NCI-H146 treated with DMSO at 0.1 percent for 48 hours (cell line): Measurements from ENCODE around the gene TLNRD1.
"Not testable (repeated sequence)": the region's sequence is repeated elsewhere in the genome, so short reads cannot be mapped to it uniquely, and the experiment has no call there.

ENCODE experiments used
- DNase-seq: peaks from one replicate; lab custom pipeline; 2025; ENCODE audit not compliant: unreplicated experiment; lab: John Stamatoyannopoulos, UW

The TLNRD1 gene

DNA sequence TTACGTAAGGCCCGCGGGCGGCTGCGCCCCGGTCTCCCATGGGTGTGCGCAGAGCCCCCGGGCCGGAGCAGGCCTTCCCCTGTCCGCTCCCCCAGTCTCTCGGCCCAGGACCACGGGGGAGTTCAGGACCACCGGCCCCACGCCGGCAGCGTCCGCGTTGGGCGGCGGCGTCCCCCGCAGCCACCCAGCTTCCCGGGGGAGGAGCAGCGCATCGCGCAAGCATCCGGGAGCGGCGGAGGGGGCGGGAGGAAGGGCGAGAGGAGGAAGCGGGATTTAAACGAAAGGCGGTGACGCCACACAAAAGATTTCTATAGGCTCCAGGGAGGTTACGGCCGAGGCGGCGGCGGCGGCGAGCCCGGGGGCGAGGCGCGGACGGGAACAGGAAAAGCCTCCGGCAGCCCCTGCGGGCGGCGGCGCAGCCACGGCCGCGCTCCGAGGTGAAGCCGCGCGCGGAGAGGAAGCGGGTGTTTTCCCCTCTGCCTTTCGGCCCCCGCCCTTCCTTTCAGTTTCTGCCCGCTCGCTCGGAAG, at the start of gene TLNRD1:
TLNRD1 (plus strand) TSS at position 300 of the 528 bp plus-strand sequence. CDS start 1,349 bp downstream, outside the sequence.
- DNase-seq = peak; percentile 60

- no peak for DNase-seq
Measured at GRCh38 chr15:80951941-80952340, 48.8 kb upstream of the TLNRD1 start.

- DNase-seq = no peak
Measured at GRCh38 chr15:80953001-80953952, 47.4 kb upstream of the TLNRD1 start.

DNA sequence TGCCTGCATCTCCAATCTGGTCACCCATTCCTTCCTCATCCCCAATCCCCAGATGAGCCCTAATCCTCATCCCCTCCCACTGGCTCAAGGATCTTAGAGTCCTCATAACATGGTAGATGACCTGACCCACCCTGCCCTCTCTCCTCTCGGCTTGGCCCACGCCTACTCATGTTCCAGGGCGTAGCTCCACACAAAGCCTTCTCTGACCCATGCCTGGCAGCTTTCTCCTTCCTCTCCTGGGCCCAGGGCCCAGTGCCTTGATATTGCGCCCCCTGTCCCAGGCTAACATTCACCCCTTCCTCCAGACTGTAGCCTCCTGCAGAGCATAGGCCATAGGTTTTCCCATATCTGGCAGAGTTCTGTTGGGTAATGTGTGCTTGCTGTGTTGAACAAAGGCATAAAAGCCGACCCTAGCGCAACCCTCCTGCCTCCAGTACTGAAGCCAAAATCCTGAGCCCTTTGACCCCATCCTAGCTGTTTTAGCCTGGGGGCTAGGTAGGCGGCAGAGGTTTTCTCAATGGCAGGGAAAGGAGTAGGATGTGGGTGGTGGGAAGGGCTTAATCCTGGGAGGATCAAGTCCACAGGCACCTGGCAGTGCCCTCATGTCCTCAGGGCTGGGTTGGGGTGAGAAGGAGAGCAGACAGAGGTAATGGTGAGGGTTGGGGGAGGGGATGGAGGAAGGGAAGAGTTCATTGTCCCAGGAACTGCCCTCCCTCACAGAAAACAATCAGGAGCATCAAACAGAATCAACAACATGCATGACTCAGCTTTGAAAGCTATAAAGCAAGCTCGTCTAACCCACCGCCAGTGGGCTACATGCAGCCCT, 46.6 kb upstream of the TLNRD1 start:
- DNase-seq = no peak

- not testable (repeated sequence) for DNase-seq
Measured at GRCh38 chr15:80955571-80956452, 44.9 kb upstream of the TLNRD1 start.

- no peak for DNase-seq
Measured at GRCh38 chr15:80957556-80957955, 43.2 kb upstream of the TLNRD1 start.

GRCh38 chr15:80957976-80958375, 42.7 kb upstream of the TLNRD1 start:
- DNase-seq = no peak

DNA sequence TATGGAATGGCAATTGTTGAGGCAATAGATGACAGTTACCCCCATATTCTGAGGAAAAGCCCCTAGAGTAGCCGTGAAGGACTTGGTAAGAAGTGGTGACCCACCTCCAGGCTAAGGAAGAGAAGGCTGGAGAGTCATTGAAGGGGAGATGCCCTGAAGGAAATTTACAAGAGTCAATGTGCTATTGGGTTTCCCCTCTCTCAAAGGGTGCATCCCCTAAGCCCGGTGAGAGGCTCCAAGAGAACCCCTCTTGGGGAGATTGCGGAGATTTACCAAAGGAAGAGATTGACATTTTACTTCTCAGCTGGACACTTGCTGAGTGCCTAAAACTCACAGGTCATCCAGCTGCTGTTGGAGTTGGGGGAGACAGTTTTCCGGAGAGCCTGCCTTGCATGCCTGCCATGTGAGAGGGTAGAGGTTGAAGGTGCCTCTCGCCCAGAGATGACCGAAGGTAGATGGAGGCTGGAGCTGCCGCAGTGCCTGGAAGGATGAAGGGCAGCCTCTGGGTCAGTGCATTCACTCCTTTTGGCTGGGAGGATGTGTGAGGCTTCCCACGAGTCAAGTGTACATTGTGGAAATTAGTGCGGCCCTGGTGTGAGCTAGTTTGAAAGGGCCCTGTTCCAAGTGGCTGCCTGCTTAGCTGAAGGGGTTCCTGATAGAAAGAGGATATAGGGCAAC, 41.8 kb upstream of the TLNRD1 start:
- DNase-seq = no peak

DNA sequence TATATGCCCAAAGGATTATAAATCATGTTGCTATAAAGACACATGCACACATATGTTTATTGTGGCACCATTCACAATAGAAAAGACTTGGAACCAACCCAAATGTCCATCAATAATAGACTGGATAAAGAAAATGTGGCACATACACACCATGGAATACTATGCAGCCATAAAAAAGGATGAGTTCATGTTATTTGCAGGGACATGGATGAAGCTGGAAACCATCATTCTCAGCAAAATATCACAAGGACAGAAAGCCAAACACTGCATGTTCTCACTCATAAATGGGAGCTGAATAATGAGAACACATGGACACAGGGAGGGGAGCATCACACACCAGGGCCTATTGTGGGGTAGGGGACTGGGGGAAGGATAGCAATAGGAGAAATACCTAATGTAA, 35.3 kb upstream of the TLNRD1 start:
- not testable (repeated sequence) for DNase-seq

DNA sequence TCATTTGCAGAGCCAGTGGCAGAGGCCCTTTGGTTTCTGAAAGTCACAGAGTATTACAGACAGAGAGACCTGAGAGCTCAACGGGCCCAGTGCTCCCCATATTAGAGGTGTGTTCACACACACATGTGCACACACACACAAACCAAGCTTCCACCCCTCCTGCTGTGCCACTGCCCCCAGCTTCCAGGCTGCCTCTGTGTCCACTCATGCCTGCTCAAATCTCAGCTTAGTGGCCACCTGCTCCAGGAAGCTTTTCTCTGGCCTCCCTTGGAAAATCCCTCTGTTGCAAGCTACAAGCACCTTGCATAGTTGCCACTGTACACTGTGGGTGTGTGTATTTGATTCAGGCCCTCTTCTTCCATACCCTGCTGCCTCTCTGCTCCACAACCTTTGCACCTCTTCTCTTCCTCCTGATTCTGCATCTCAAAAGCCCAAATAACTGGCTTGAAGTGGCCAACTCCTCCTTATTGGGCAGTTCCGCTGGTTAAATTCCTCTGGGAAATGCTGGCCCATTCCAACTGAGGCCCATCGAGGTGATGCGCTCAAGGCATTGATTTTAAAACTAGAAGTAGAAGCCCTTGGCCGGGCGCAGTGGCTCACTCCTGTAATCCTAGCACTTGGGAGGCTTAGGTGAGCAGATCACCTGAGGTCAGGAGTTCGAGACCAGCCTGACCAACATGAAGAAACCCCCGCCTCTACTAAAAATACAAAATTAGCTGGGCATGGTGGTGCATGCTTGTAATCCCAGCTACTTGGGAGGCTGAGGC, 34.1 kb upstream of the TLNRD1 start:
- no peak for DNase-seq

GRCh38 chr15:80967451-80967850, 33.3 kb upstream of the TLNRD1 start:
- no peak for DNase-seq

DNA sequence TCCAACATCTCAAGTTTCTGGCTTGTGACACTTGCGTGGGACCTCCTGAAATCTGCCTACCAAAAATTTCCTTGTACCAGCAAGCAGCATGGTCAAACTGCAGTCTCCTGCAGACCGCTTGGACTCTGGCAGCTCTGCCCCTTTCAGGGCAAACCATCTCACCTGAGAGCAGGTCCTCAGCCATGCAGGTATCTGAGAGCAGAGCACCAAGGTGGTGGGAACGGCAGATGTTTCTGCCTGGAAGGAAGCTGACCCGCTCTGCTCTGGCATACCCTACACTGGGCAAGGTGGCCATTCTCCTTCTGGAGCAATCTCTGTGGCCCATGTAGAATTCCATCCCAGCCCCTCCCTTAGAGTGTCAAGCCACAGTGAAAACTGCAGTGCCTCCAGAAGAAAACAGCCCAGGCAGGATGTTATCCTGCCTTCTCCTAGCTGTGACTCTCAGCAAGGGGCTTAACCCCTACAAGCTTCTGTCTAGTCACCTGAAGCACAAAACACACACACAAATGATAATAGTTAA, 32.7 kb upstream of the TLNRD1 start:
- no peak for DNase-seq

DNA sequence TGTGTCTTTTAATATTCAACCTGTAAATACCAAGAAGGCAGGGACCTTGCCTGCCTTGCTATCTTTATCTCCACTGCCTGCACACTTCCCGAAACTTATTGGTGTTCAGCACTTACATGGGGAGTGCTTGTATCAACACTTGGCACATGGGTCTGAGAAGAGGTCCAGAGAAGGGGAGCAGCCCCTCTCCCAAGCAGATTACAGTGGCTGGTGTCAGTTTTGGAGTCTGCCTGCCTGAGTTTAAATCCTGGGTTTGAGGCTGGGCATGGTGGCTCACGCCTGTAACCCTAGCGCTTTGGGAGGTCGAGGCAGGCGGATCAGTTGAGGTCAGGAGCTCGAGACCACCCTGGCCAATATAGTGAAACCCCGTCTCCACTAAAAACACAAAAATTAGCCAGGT, 31.4 kb upstream of the TLNRD1 start:
- no peak for DNase-seq

- DNase-seq = peak; percentile 26
Measured at GRCh38 chr15:80970018-80970657, 30.6 kb upstream of the TLNRD1 start.

DNA sequence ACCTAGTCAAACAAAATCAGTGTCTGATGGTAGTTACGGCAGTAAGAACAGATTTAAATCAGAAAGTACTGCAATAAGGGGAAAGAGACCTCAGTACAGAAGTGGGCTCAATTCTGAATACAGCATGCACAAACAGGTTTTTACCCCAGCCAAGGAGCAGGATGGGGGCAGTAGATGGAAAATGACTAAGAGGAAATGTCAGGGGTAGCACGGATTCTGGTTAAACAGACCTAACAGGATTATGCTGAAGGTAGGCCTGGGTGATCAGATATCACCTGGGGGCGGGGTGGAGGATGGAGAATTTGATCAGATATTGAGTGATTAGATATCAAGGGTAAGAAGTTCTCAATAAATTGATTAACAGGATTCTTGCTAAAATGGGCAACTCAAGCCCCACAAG, 30.1 kb upstream of the TLNRD1 start:
- DNase-seq = no peak

DNA sequence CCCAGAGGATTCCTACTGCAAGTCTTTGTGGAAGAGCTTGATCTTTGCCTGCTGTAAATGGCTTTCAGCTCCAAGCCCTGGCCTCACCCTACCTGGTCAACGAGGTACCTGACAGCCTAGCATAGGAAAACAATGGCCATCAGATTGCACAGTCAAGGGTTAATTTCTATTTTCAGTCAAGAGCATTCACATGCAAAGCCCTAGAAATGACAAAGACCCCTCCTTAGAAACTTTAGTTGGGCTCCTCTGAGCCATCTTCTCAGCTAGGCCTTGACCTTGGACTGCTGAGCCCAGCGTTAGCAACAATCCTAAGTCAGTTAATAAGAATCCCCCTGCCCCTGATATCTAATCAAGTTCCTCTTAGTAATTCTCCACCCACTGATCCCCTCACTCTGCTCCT, 29.6 kb upstream of the TLNRD1 start:
- DNase-seq = no peak

DNA sequence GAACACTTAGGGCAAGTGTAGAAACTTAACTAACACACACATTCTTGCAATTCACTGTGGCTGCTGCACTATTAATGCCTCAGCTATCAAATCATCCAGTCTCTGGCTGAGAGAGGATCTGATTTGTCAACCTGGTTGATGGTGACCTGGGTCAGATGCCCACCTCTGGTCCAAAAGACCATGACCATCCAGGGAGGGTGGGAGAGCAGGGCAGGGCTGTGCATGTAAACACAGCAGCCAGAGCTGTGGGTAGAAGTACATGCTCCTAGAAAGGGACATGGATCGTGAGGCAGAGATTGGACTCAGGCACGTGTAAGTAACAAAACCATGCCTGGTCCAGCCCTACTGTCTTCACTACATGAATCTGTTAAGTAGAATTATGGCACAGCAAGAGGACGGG, 28.4 kb upstream of the TLNRD1 start:
- DNase-seq = no peak

DNA sequence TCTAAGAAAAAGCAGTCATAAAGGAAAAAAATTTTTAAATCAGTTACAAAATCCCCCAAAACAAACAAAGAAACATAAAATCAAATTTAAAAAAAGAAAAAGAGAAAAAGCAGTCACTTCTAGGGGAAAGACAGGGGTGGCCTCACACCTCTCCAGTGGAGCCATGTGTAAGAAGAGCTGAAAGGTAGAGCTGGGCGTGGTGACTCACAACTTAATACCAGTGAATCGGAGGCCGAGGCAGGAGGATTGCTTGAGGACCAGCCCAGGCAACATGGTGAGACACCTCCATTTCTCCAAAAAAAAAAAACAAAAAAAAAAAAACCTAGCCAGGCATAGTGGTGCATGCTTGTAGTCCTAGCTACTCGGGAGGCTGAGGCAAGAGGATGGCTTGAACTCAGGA, 25.8 kb upstream of the TLNRD1 start:
- DNase-seq = no peak

- no peak for DNase-seq
Measured at GRCh38 chr15:80976851-80977250, 23.9 kb upstream of the TLNRD1 start.
